Measurements from ENCODE around the gene SRP9. TPM values are rescaled to one million over a fixed set of nuclear protein-coding genes. Genes with fewer than 3 reads are reported as not detected.
A peak's percentile ranks its signal among the peaks of the same experiment; 100 is the strongest.
"Not testable (repeated sequence)": the region's sequence is repeated elsewhere in the genome, so short reads cannot be mapped to it uniquely, and the experiment has no call there.

The SRP9 gene
- total RNA-seq, 1 donor from 2014 or later, result 232 TPM

- Mint-ChIP-seq H3K4me3 (peak overlapping the region; percentile 79), H3K27me3 (peaks cover 22% of the 10 kb centered on the region)
- intact Hi-C loops (cut with micrococcal nuclease), result loop anchor here (5.0 kb wide), 2 partner anchors 56 to 71 kb away; partner anchors contain the start of gene TMEM63A
- H3K9me3 Mint-ChIP-seq; H3K4me1 Mint-ChIP-seq; DNase-seq; H3K27ac Mint-ChIP-seq; H3K36me3 Mint-ChIP-seq (ENCODE audit: low read depth): not testable (repeated sequence)
These were observed 33.2 kb downstream of the SRP9 start for GRCh38 chr1:225810579-225811538.

- Mint-ChIP-seq H3K4me3 (peak overlapping the region; percentile 79), H3K27me3 (peaks cover 22% of the 10 kb centered on the region), H3K27ac (no peak overlapping the region), H3K4me1 (peaks cover 8% of the 10 kb centered on the region), H3K9me3 (no peaks in the 10 kb centered on the region), H3K36me3 (ENCODE audit: low read depth) (no peaks in the 10 kb centered on the region)
- no peak for DNase-seq
- intact Hi-C loops (cut with micrococcal nuclease), result loop anchor here (5.0 kb wide), 2 partner anchors 55 to 70 kb away; partner anchors contain the start of gene TMEM63A
These were observed 34.2 kb downstream of the SRP9 start for GRCh38 chr1:225811622-225812487.

- Mint-ChIP-seq H3K27ac (no peak overlapping the region), H3K4me1 (peaks cover 9% of the 10 kb centered on the region), H3K9me3 (no peaks in the 10 kb centered on the region), H3K4me3 (no peak overlapping the region), H3K36me3 (ENCODE audit: low read depth) (no peaks in the 10 kb centered on the region), H3K27me3 (peaks cover 22% of the 10 kb centered on the region)
- DNase-seq, result no peak
- intact Hi-C loops (cut with micrococcal nuclease), result loop anchor here (5.0 kb wide), 2 partner anchors 55 to 70 kb away; partner anchors contain the start of gene TMEM63A
These were observed 35.0 kb downstream of the SRP9 start for GRCh38 chr1:225812488-225813213.

- H3K36me3 Mint-ChIP-seq (ENCODE audit: low read depth), result no peaks in the 10 kb centered on the region
- H3K9me3 Mint-ChIP-seq, result no peaks in the 10 kb centered on the region
- no peak overlapping the region for H3K27ac Mint-ChIP-seq
- H3K4me3 Mint-ChIP-seq, result no peak overlapping the region
- H3K27me3 Mint-ChIP-seq, result peaks cover 18% of the 10 kb centered on the region
- intact Hi-C loops (cut with micrococcal nuclease), result loop anchor here (5.0 kb wide), 2 partner anchors 54 to 69 kb away; partner anchors contain the start of gene TMEM63A
- H3K4me1 Mint-ChIP-seq, result peaks cover 15% of the 10 kb centered on the region
- no peak for DNase-seq
These were observed 35.8 kb downstream of the SRP9 start for GRCh38 chr1:225813214-225813964.

GRCh38 chr1:225814381-225814780 lies 36.8 kb downstream of the SRP9 start:
- H3K4me3 Mint-ChIP-seq, result no peak overlapping the region
- H3K27ac Mint-ChIP-seq, result no peak overlapping the region
- DNase-seq, result no peak
- H3K4me1 Mint-ChIP-seq, result peaks cover 15% of the 10 kb centered on the region
- no peaks in the 10 kb centered on the region for H3K36me3 Mint-ChIP-seq (ENCODE audit: low read depth)
- peaks cover 16% of the 10 kb centered on the region for H3K27me3 Mint-ChIP-seq
- H3K9me3 Mint-ChIP-seq, result no peaks in the 10 kb centered on the region
- intact Hi-C loops (cut with micrococcal nuclease), result loop anchor here (5.0 kb wide), 2 partner anchors 53 to 68 kb away; partner anchors contain the start of gene TMEM63A

- H3K36me3 Mint-ChIP-seq (ENCODE audit: low read depth); H3K9me3 Mint-ChIP-seq; intact Hi-C loops (cut with micrococcal nuclease); H3K27ac Mint-ChIP-seq; DNase-seq; H3K4me3 Mint-ChIP-seq: not testable (repeated sequence)
- H3K4me1 Mint-ChIP-seq, result peaks cover 11% of the 10 kb centered on the region
- peaks cover 16% of the 10 kb centered on the region for H3K27me3 Mint-ChIP-seq
These were observed 37.5 kb downstream of the SRP9 start for GRCh38 chr1:225815090-225815489.

- Mint-ChIP-seq H3K27ac (no peak overlapping the region), H3K4me1 (peaks cover 8% of the 10 kb centered on the region), H3K4me3 (no peak overlapping the region), H3K9me3 (no peaks in the 10 kb centered on the region), H3K36me3 (ENCODE audit: low read depth) (no peaks in the 10 kb centered on the region), H3K27me3 (peaks cover 13% of the 10 kb centered on the region)
- intact Hi-C loops (cut with micrococcal nuclease), result no loop called here
- DNase-seq, result no peak
These were observed 38.0 kb downstream of the SRP9 start for GRCh38 chr1:225815526-225816178.

- Mint-ChIP-seq H3K27me3 (peaks cover 3% of the 10 kb centered on the region), H3K4me1 (peaks cover 7% of the 10 kb centered on the region), H3K9me3 (no peaks in the 10 kb centered on the region), H3K36me3 (ENCODE audit: low read depth) (no peaks in the 10 kb centered on the region), H3K27ac (no peak overlapping the region), H3K4me3 (no peak overlapping the region)
- DNase-seq, result no peak
- intact Hi-C loops (cut with micrococcal nuclease), result no loop called here
These were observed 39.3 kb downstream of the SRP9 start for GRCh38 chr1:225816643-225817538.

- DNase-seq, result no peak
- peaks cover 7% of the 10 kb centered on the region for H3K4me1 Mint-ChIP-seq
- no peak overlapping the region for H3K4me3 Mint-ChIP-seq
- H3K36me3 Mint-ChIP-seq (ENCODE audit: low read depth), result no peaks in the 10 kb centered on the region
- peaks cover 6% of the 10 kb centered on the region for H3K27me3 Mint-ChIP-seq
- intact Hi-C loops (cut with micrococcal nuclease), result no loop called here
- H3K27ac Mint-ChIP-seq, result no peak overlapping the region
- no peaks in the 10 kb centered on the region for H3K9me3 Mint-ChIP-seq
These were observed 40.0 kb downstream of the SRP9 start for GRCh38 chr1:225817611-225818061.

GRCh38 chr1:225818229-225818628 lies 40.6 kb downstream of the SRP9 start:
- H3K4me3 Mint-ChIP-seq, result no peak overlapping the region
- intact Hi-C loops (cut with micrococcal nuclease), result no loop called here
- H3K36me3 Mint-ChIP-seq (ENCODE audit: low read depth), result no peaks in the 10 kb centered on the region
- peaks cover 7% of the 10 kb centered on the region for H3K4me1 Mint-ChIP-seq
- no peak overlapping the region for H3K27ac Mint-ChIP-seq
- no peaks in the 10 kb centered on the region for H3K9me3 Mint-ChIP-seq
- H3K27me3 Mint-ChIP-seq, result peaks cover 6% of the 10 kb centered on the region
- no peak for DNase-seq

GRCh38 chr1:225819346-225820192 lies 41.9 kb downstream of the SRP9 start:
- peaks cover 6% of the 10 kb centered on the region for H3K27me3 Mint-ChIP-seq
- no peaks in the 10 kb centered on the region for H3K9me3 Mint-ChIP-seq
- no peaks in the 10 kb centered on the region for H3K36me3 Mint-ChIP-seq (ENCODE audit: low read depth)
- peaks cover 7% of the 10 kb centered on the region for H3K4me1 Mint-ChIP-seq
- H3K4me3 Mint-ChIP-seq, result no peak overlapping the region
- no peak for DNase-seq
- intact Hi-C loops (cut with micrococcal nuclease), result no loop called here
- no peak overlapping the region for H3K27ac Mint-ChIP-seq
